ENCODE data around the gene SYNE4.

SYNE4 gene

GRCh38 chr19:36025541-36025940 lies 16.9 kb upstream of the SYNE4 start:
- no peak for DNase-seq

- no peak for DNase-seq
Observed at GRCh38 chr19:36023432-36023831, 14.8 kb upstream of the SYNE4 start.

GRCh38 chr19:36019061-36019670 lies 10.6 kb upstream of the SYNE4 start:
- DNase-seq, result no peak

- DNase-seq, result peak; percentile 99 to 100
Observed at GRCh38 chr19:36014012-36014924, 5.7 kb upstream of the SYNE4 start, which contains the start of gene ALKBH6. ALKBH6 (minus strand) TSS chr19:36014213; CDS start chr19:36013397, 816 bp downstream.

GRCh38 chr19:36013280-36014011 lies 4.8 kb upstream of the SYNE4 start:
- no peak for DNase-seq

- no peak for DNase-seq
Observed at GRCh38 chr19:36010402-36010801, 1.8 kb upstream of the SYNE4 start.

GRCh38 chr19:36009633-36010379 lies 1.2 kb upstream of the SYNE4 start:
- DNase-seq, result no peak

- peak; percentile 57 to 72 for DNase-seq
Observed at GRCh38 chr19:36009220-36009619, 607 bp upstream of the SYNE4 start.

- no peak for DNase-seq
Observed at GRCh38 chr19:36006955-36007354, 1.7 kb downstream of the SYNE4 start.

- no peak for DNase-seq
Observed at GRCh38 chr19:36003284-36003683, 5.3 kb downstream of the SYNE4 start.

GRCh38 chr19:36001605-36002004 lies 7.0 kb downstream of the SYNE4 start:
- no peak for DNase-seq

GRCh38 chr19:35996777-35997176 lies 11.8 kb downstream of the SYNE4 start:
- DNase-seq, result no peak

GRCh38 chr19:35995048-35995993 lies 13.3 kb downstream of the SYNE4 start, which contains the start of gene SDHAF1:
SDHAF1 (plus strand) TSS chr19:35995188; CDS start chr19:35995275, 87 bp downstream.
- peak; percentile 97 for DNase-seq

- peak in 1 of 2 experiments; percentile 48 for DNase-seq
Observed at GRCh38 chr19:35993923-35994598, 14.6 kb downstream of the SYNE4 start.

- no peak for DNase-seq
Observed at GRCh38 chr19:35992907-35993765, 15.5 kb downstream of the SYNE4 start.

- no peak for DNase-seq
Observed at GRCh38 chr19:35991731-35992450, 16.7 kb downstream of the SYNE4 start.

GRCh38 chr19:35990771-35991730 lies 17.6 kb downstream of the SYNE4 start:
- DNase-seq, result no peak

GRCh38 chr19:35990156-35990555 lies 18.5 kb downstream of the SYNE4 start:
- no peak for DNase-seq

Data from activated T-cell treated with anti-CD3 and anti-CD28 coated beads, Interleukin-2, amount 50 U/mL, for 48 hours (primary cell).